Measurements from ENCODE around the gene PPP4R3C.

DNA sequence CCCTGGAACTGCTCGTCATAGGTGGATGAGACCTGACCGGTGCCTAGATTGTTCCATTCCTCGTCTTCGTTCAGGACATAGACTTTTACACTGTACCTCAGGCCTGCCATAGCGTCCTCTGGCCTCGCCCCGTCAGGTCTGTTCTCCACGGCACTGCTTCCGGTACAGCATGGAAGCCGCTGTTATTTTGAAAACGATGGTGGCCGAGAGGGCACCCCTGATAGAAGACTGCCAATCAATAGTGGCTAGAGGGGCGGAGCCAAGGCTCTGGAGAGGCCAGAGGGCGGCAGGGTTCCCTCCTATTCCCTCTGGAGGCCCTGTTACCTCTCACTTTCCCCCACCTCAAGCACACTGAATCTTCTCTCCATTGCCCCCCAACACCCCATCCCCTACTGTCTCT, at the start of gene PPP4R3C:
- TF ChIP-seq, protein P1, sequence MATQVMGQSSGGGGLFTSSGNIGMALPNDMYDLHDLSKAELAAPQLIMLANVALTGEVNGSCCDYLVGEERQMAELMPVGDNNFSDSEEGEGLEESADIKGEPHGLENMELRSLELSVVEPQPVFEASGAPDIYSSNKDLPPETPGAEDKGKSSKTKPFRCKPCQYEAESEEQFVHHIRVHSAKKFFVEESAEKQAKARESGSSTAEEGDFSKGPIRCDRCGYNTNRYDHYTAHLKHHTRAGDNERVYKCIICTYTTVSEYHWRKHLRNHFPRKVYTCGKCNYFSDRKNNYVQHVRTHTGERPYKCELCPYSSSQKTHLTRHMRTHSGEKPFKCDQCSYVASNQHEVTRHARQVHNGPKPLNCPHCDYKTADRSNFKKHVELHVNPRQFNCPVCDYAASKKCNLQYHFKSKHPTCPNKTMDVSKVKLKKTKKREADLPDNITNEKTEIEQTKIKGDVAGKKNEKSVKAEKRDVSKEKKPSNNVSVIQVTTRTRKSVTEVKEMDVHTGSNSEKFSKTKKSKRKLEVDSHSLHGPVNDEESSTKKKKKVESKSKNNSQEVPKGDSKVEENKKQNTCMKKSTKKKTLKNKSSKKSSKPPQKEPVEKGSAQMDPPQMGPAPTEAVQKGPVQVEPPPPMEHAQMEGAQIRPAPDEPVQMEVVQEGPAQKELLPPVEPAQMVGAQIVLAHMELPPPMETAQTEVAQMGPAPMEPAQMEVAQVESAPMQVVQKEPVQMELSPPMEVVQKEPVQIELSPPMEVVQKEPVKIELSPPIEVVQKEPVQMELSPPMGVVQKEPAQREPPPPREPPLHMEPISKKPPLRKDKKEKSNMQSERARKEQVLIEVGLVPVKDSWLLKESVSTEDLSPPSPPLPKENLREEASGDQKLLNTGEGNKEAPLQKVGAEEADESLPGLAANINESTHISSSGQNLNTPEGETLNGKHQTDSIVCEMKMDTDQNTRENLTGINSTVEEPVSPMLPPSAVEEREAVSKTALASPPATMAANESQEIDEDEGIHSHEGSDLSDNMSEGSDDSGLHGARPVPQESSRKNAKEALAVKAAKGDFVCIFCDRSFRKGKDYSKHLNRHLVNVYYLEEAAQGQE (IDR thresholded peaks at IDR 0.05; ENCODE audit: low read depth): no peak
- TF ChIP-seq EP300 (IDR thresholded peaks at IDR 0.05; ENCODE audit: borderline replicate concordance) (no peak), CREB1 (IDR thresholded peaks at IDR 0.05; ENCODE audit: low read depth) (no peak), FOXM1 (IDR thresholded peaks at IDR 0.05; ENCODE audit: borderline replicate concordance, low read depth) (no peak), TCF12 (IDR thresholded peaks at IDR 0.05; ENCODE audit: low read depth) (no peak), TAF1 (IDR thresholded peaks at IDR 0.05; ENCODE audit: low read depth) (no peak), ZBTB7A (IDR thresholded peaks at IDR 0.05; ENCODE audit: low read depth) (no peak)

Measured in Ishikawa (cell line).